ENCODE measurements around the gene WDR37. TPM values are rescaled to one million over a fixed set of nuclear protein-coding genes. Genes with fewer than 3 reads are reported as not detected.
"Not testable (repeated sequence)": the region's sequence is repeated elsewhere in the genome, so short reads cannot be mapped to it uniquely, and the experiment has no call there.

WDR37 gene
- total and polyA plus RNA-seq, 10 donors, result 8.4 to 60.6 (median 33.9) TPM

- no peak overlapping the region for H3K27ac ChIP-seq
- no peaks in the 10 kb centered on the region for H3K9me3 ChIP-seq
- no peaks in the 10 kb centered on the region for H3K4me1 ChIP-seq
- peaks cover 0 to 17% (median 0%) of the 10 kb centered on the region in 7 donors for H3K27me3 ChIP-seq (replicated peaks in 1 of 7)
- 85 to 93% (median 90%) methylated on average over 25 of the region's 25 CpGs for WGBS, 5 donors
- TF ChIP-seq POLR2AphosphoS5 (IDR thresholded peaks at IDR 0.05) (no peak), POLR2A (IDR thresholded peaks at IDR 0.05) (no peak)
- TF ChIP-seq, protein P1, sequence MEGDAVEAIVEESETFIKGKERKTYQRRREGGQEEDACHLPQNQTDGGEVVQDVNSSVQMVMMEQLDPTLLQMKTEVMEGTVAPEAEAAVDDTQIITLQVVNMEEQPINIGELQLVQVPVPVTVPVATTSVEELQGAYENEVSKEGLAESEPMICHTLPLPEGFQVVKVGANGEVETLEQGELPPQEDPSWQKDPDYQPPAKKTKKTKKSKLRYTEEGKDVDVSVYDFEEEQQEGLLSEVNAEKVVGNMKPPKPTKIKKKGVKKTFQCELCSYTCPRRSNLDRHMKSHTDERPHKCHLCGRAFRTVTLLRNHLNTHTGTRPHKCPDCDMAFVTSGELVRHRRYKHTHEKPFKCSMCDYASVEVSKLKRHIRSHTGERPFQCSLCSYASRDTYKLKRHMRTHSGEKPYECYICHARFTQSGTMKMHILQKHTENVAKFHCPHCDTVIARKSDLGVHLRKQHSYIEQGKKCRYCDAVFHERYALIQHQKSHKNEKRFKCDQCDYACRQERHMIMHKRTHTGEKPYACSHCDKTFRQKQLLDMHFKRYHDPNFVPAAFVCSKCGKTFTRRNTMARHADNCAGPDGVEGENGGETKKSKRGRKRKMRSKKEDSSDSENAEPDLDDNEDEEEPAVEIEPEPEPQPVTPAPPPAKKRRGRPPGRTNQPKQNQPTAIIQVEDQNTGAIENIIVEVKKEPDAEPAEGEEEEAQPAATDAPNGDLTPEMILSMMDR (IDR thresholded peaks at IDR 0.05 in 8 of 11, conservative IDR thresholded peaks at IDR 0.05 in 3 of 11), result no peak
- H3K36me3 ChIP-seq, result no peaks in the 10 kb centered on the region
- intact Hi-C loops (cut with DNase I; ENCODE audit: low total_unique reads), result no loop called here
- no peak overlapping the region for H3K4me3 ChIP-seq
- peak; percentile 63 for DNase-seq
Measured at GRCh38 chr10:1160561-1161314, 104.6 kb downstream of the WDR37 start.

DNA sequence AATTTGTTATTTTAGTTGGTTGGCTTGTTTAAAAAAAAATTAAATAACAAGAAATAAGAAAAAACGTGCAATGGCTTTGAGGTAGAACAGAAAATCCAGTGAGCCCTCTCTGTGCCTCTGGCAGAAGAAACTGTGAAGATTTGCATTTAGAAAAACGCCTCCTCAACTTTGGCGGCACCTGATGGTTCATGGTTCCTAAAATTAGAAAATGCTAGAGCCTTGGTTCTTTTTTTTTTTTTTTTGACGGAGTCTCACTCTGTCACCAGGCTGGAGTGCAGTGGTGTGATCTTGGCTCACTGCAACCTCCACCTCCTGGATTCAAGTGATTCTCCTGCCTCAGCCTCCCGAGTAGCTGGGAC lies 105.1 kb downstream of the WDR37 start:
- DNase-seq; H3K36me3 ChIP-seq; H3K9me3 ChIP-seq; H3K4me1 ChIP-seq; H3K4me3 ChIP-seq; intact Hi-C loops (cut with DNase I; ENCODE audit: low total_unique reads); H3K27ac ChIP-seq: not testable (repeated sequence)
- 64 to 81% (median 74%) methylated on average over 5 of the region's 5 CpGs for WGBS, 5 donors
- H3K27me3 ChIP-seq (replicated peaks in 1 of 7), result peaks cover 0 to 21% (median 0%) of the 10 kb centered on the region in 7 donors

DNA sequence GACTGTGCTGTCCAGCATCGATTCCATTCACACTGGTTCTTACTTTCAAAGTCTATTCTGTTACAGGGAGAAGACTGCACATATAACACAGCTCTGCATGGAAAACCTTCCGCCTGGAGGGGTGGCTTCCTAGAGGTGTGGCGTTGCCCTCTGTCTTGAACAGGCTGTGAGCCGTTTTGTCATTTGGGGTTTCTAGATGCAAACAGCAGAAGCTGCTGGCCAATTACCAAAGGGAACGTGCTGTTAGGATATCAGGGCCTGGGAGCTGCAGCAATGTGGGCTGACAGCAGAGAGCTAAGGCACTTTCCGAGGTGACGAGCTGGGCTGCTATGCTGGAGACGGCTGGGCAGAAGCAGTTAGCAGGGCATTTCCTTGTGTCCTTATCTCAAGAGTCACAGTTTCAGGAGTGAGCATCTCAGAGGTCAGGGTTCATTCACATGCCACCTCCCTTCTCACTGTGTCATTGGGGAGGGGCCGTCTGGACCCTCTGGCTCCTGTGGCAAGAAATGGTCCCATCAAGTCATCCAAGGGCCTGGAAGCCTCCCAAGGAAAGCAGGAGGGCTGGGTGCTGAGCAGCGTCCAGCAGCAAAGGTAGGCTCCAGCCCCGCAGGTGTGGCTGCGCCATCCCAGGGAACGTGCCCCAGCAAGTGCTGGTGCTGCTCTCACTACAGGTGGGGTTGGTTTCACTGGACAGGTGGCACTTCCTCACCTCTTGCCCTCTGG lies 106.5 kb downstream of the WDR37 start:
- intact Hi-C loops (cut with DNase I; ENCODE audit: low total_unique reads), result no loop called here
- Histone ChIP-seq H3K9me3 (no peaks in the 10 kb centered on the region), H3K36me3 (no peaks in the 10 kb centered on the region), H3K4me1 (no peaks in the 10 kb centered on the region), H3K27ac (no peak overlapping the region), H3K4me3 (no peak overlapping the region), H3K27me3 (replicated peaks in 1 of 7) (peaks cover 0 to 30% (median 0%) of the 10 kb centered on the region in 7 donors)
- whole genome bisulfite sequencing, 5 donors, result 66 to 80% (median 76%) methylated on average over 10 to 13 of the region's 13 CpGs
- TF ChIP-seq, protein P1 (IDR thresholded peaks at IDR 0.05 in 8 of 11, conservative IDR thresholded peaks at IDR 0.05 in 3 of 11), result no peak
- TF ChIP-seq POLR2AphosphoS5 (IDR thresholded peaks at IDR 0.05) (no peak), POLR2A (IDR thresholded peaks at IDR 0.05) (no peak)
- peak; percentile 61 for DNase-seq

DNA sequence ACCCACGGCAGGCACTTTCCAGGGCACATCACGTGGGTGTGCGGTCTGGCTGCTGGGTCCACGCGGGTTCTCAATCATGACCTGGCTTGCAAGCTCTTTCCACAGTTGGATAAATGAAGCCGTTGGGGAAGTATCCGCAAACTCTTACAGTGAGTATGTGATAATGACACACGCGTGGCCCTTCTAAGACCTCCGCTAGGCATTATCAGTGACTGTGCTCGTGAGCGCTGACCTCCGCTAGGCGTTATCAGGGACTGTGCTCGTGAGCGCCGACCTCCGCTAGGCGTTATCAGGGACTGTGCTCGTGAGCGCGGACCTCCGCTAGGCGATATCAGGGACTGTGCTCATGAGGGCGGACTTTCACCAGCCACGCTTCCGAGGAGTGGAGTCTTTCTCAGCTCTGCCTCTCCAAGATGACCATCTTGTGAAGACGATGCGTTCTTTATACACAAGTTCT lies 107.0 kb downstream of the WDR37 start:
- 88 to 95% (median 90%) methylated on average over 27 to 29 of the region's 29 CpGs for WGBS, 5 donors
- no peaks in the 10 kb centered on the region for H3K9me3 ChIP-seq
- peaks cover 0 to 25% (median 0%) of the 10 kb centered on the region in 7 donors for H3K27me3 ChIP-seq (replicated peaks in 1 of 7)
- peak; percentile 38 for DNase-seq
- H3K27ac ChIP-seq, result no peak overlapping the region
- no peak overlapping the region for H3K4me3 ChIP-seq
- H3K4me1 ChIP-seq, result no peaks in the 10 kb centered on the region
- intact Hi-C loops (cut with DNase I; ENCODE audit: low total_unique reads), result no loop called here
- H3K36me3 ChIP-seq, result no peaks in the 10 kb centered on the region
- TF ChIP-seq, protein P1 (IDR thresholded peaks at IDR 0.05 in 8 of 11, conservative IDR thresholded peaks at IDR 0.05 in 3 of 11), result no peak
- TF ChIP-seq POLR2AphosphoS5 (IDR thresholded peaks at IDR 0.05) (no peak), POLR2A (IDR thresholded peaks at IDR 0.05) (no peak)
